Keratinocyte (primary cell): ENCODE data around the gene SAMHD1. TPM values are rescaled to one million over a fixed set of nuclear protein-coding genes. Genes with fewer than 3 reads are reported as not detected.

Experiments
- DNase-seq: peaks from one replicate; pipeline ENCODE4 v3.0.0-alpha.2; 2011; ENCODE audit warnings: low read depth, missing footprints, low spot score
- FAIRE-seq: peaks from 2 replicates; lab custom pipeline; 2011; peaks lifted over from hg19 to GRCh38; lab: Jason Lieb, UNC
- H2AFZ ChIP-seq: 2 replicates; pipeline ENCODE4 v1.6.0; 2012; ENCODE audit warnings: low read length, control low read depth, inconsistent platforms; ENCODE audit not compliant: control insufficient read depth
- H3K27ac ChIP-seq: 2 replicates; pipeline ENCODE4 v1.5.1; 2011; ENCODE audit warnings: low read length; ENCODE audit not compliant: control insufficient read depth, insufficient read depth
- H3K27me3 ChIP-seq: 3 replicates; pipeline ENCODE4 v1.6.0; 2011; ENCODE audit warnings: low read length; ENCODE audit not compliant: control insufficient read depth, insufficient read depth; ENCODE audit errors: extremely low read depth
- H3K36me3 ChIP-seq, 2 experiments: 2 replicates in 1 of 2; 3 replicates in 1 of 2; pipeline ENCODE4 v1.5.1; 2011; ENCODE audit warnings: low read length in 2 of 2, mild to moderate bottlenecking in 1 of 2; ENCODE audit not compliant: control insufficient read depth in 2 of 2, insufficient read depth in 2 of 2; ENCODE audit errors: extremely low read depth in 1 of 2
- H3K4me1 ChIP-seq: 3 replicates; pipeline ENCODE4 v1.5.1; 2011; ENCODE audit warnings: low read length; ENCODE audit not compliant: control insufficient read depth, insufficient read depth; ENCODE audit errors: extremely low read depth
- H3K4me2 ChIP-seq: 3 replicates; pipeline ENCODE4 v1.6.0; 2011; ENCODE audit warnings: low read depth, low read length; ENCODE audit not compliant: control insufficient read depth, insufficient read depth; ENCODE audit errors: extremely low read depth
- H3K4me3 ChIP-seq, 3 experiments: fragments of 200-600 bp in 1 of 3; sonication (generic) in 1 of 3; 2 replicates in 2 of 3; 3 replicates in 1 of 3; pipeline ENCODE4 v1.5.1; 2011 to 2016; ENCODE audit warnings: low read length in 3 of 3, mild to moderate bottlenecking in 3 of 3, control low read depth in 2 of 3, inconsistent platforms in 1 of 3, low read depth in 1 of 3, mixed read lengths in 1 of 3, mixed run types in 1 of 3, moderate library complexity in 1 of 3; ENCODE audit not compliant: control insufficient read depth in 2 of 3, insufficient read depth in 2 of 3; ENCODE audit errors: extremely low read depth in 1 of 3
- H3K79me2 ChIP-seq: 2 replicates; pipeline ENCODE4 v1.6.0; 2012; ENCODE audit warnings: low read length; ENCODE audit not compliant: control insufficient read depth, insufficient read depth
- H3K9ac ChIP-seq: 3 replicates; pipeline ENCODE4 v1.6.0; 2011; ENCODE audit warnings: low read length; ENCODE audit not compliant: control insufficient read depth, insufficient read depth; ENCODE audit errors: extremely low read depth
- H3K9me1 ChIP-seq: 3 replicates; pipeline ENCODE4 v1.6.0; 2011; ENCODE audit warnings: low read length; ENCODE audit not compliant: control insufficient read depth, insufficient read depth; ENCODE audit errors: extremely low read depth
- H3K9me3 ChIP-seq: 2 replicates; pipeline ENCODE4 v1.5.1; 2012; ENCODE audit warnings: low read depth, low read length; ENCODE audit not compliant: control insufficient read depth
- H4K20me1 ChIP-seq: 3 replicates; pipeline ENCODE4 v1.6.0; 2011; ENCODE audit warnings: low read length; ENCODE audit not compliant: control insufficient read depth, insufficient read depth; ENCODE audit errors: extremely low read depth
- CTCF ChIP-seq, 3 experiments: IDR thresholded peaks in 1 of 3; conservative IDR thresholded peaks in 1 of 3; optimal IDR thresholded peaks in 1 of 3; 2 replicates in 2 of 3; 3 replicates in 1 of 3; pipeline versions ENCODE3 to v1.5.1; 2011; ENCODE audit warnings: low read length in 3 of 3, mild to moderate bottlenecking in 3 of 3, moderate library complexity in 2 of 3, control low read depth in 1 of 3, inconsistent platforms in 1 of 3; ENCODE audit not compliant: insufficient read depth in 2 of 3; ENCODE audit errors: extremely low read depth in 1 of 3
- EZH2 ChIP-seq: IDR thresholded peaks from one replicate; pipeline ENCODE4 v1.6.1; 2012; ENCODE audit warnings: inconsistent platforms, mild to moderate bottlenecking, low read length, moderate library complexity
- dilution Hi-C: fragments of 300-500 bp; cut with MboI; formaldehyde crosslinking; loops from one replicate; pipeline ENCODE4 v1.7.0; 2020; ENCODE audit warnings: low sequenced_read_pairs; ENCODE audit not compliant: extremely low pct_ligation_motif_present
- polyA plus RNA-seq, 5 experiments: library from polyadenylated mRNA; depleted of rRNA in 3 of 5; stranded (reverse) in 3 of 5; stranded (forward) in 1 of 5; unstranded in 1 of 5; fragments of >200 nt; gene quantifications; 1 replicate in 1 of 5; 2 replicates in 3 of 5; 3 replicates in 1 of 5; pipeline versions ENCODE4 v1.2.1 to v1.2.3, GENCODE V29; 2011 to 2012; ENCODE audit warnings: missing spikeins in 2 of 5, low read depth in 1 of 5, low replicate concordance in 1 of 5

The SAMHD1 gene
- polyA plus RNA-seq, 1 donor (not counting 4 experiments of a cell fraction or from before 2014, with no cell fraction given), result 26.5 TPM

- no peak for TF ChIP-seq EZH2
- no peak for TF ChIP-seq CTCF (optimal IDR thresholded peaks at IDR 0.05 in 1 of 3, IDR thresholded peaks at IDR 0.05 in 1 of 3, conservative IDR thresholded peaks at IDR 0.05 in 1 of 3; ENCODE audit: extremely low read depth in 1 of 3, insufficient read depth in 2 of 3, low read length in 3 of 3)
- no peak overlapping the region for H2AFZ ChIP-seq
- no peak overlapping the region for H3K9ac ChIP-seq
- H3K9me1 ChIP-seq, result no peaks in the 10 kb centered on the region
- no peaks in the 10 kb centered on the region for H3K9me3 ChIP-seq
- H3K27me3 ChIP-seq, result no peaks in the 10 kb centered on the region
- FAIRE-seq, result no peak
- H3K4me1 ChIP-seq, result peaks cover 10% of the 10 kb centered on the region
- no peak overlapping the region for H3K4me2 ChIP-seq
- H3K79me2 ChIP-seq, result no peaks in the 10 kb centered on the region
- no peak overlapping the region for H3K4me3 ChIP-seq
- DNase-seq, result no peak
- no peaks in the 10 kb centered on the region for H4K20me1 ChIP-seq
- H3K36me3 ChIP-seq, result no peaks in the 10 kb centered on the region
- no peak overlapping the region for H3K27ac ChIP-seq
- dilution Hi-C loops, result no loop called here
Observed at GRCh38 chr20:36871640-36872570, 79.6 kb downstream of the SAMHD1 start.

GRCh38 chr20:36866681-36867495, 84.6 kb downstream of the SAMHD1 start:
- no peaks in the 10 kb centered on the region for H3K9me1 ChIP-seq
- FAIRE-seq (no peak), DNase-seq (no peak)
- no peak overlapping the region for H2AFZ ChIP-seq
- TF ChIP-seq CTCF (optimal IDR thresholded peaks at IDR 0.05 in 1 of 3, IDR thresholded peaks at IDR 0.05 in 1 of 3, conservative IDR thresholded peaks at IDR 0.05 in 1 of 3; ENCODE audit: extremely low read depth in 1 of 3, insufficient read depth in 2 of 3, low read length in 3 of 3), result no peak
- no peak overlapping the region for H3K4me2 ChIP-seq
- no peaks in the 10 kb centered on the region for H3K4me1 ChIP-seq
- no peaks in the 10 kb centered on the region for H4K20me1 ChIP-seq
- no peaks in the 10 kb centered on the region for H3K36me3 ChIP-seq
- dilution Hi-C loops, result no loop called here
- H3K27me3 ChIP-seq, result peaks cover 8% of the 10 kb centered on the region
- no peak overlapping the region for H3K9ac ChIP-seq
- H3K9me3 ChIP-seq, result no peaks in the 10 kb centered on the region
- no peak overlapping the region for H3K4me3 ChIP-seq
- H3K79me2 ChIP-seq, result peaks cover under 1% of the 10 kb centered on the region
- H3K27ac ChIP-seq, result no peak overlapping the region
